22Rv1 (cell line): ENCODE results near the gene ILK.
A peak's percentile ranks its signal among the peaks of the same experiment; 100 is the strongest.

Source experiments
- H3K27ac ChIP-seq: fragments of 450-650 bp; 2 replicates; pipeline ENCODE4 v1.5.1; 2017
- ZFX ChIP-seq: fragments of 450-650 bp; IDR thresholded peaks from 2 replicates; pipeline ENCODE4 v1.6.1; 2017; ENCODE audit warnings: antibody characterized with exemption, borderline replicate concordance
- TF ChIP-seq, protein P1 (sequence below): fragments of 450-650 bp; IDR thresholded peaks from 2 replicates; pipeline ENCODE4 v1.5.1; 2017; ENCODE audit warnings: mild to moderate bottlenecking

Gene ILK

DNA sequence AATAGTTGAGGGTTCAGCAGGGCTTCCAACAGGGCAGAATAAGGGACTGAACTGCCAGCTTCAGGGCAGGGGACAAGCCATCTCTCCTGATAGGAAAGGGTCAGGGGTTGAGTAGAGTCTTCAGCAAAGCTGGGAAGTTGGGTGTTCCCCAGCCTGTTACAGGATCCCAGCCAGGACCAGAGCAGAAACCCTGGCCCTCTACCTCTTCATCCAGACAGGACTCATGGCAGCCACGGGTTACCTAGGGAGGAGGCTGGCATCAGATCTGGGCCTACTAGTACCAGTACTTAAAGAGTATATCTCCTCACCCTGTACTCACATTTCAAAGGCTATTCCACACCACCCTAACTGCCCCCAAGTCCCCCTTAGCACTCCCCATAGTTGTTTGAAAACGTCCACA, 10.9 kb downstream of the ILK start:
- TF ChIP-seq ZFX, result no peak
- TF ChIP-seq, protein P1, sequence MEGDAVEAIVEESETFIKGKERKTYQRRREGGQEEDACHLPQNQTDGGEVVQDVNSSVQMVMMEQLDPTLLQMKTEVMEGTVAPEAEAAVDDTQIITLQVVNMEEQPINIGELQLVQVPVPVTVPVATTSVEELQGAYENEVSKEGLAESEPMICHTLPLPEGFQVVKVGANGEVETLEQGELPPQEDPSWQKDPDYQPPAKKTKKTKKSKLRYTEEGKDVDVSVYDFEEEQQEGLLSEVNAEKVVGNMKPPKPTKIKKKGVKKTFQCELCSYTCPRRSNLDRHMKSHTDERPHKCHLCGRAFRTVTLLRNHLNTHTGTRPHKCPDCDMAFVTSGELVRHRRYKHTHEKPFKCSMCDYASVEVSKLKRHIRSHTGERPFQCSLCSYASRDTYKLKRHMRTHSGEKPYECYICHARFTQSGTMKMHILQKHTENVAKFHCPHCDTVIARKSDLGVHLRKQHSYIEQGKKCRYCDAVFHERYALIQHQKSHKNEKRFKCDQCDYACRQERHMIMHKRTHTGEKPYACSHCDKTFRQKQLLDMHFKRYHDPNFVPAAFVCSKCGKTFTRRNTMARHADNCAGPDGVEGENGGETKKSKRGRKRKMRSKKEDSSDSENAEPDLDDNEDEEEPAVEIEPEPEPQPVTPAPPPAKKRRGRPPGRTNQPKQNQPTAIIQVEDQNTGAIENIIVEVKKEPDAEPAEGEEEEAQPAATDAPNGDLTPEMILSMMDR, result no peak
- no peak overlapping the region for H3K27ac ChIP-seq

DNA sequence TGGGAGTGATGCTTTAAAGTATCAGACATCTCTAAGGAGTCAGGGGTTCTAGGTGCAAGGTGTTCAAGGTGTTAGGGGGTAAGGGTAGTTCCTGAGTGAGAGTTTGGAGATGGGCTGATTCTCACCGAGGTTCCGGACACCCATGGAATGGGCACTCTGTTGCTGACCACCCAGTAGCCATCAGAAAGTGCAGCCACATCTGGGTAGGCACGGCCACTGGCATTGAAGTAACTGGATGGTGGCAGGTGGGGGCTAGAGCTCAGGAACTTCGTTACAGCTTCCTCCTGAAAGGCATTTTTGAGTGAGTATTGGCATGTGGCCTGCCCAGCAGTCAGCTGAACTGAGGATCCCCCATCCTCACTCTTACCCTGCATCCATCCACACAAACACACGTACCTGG, 11.5 kb downstream of the ILK start:
- no peak overlapping the region for H3K27ac ChIP-seq
- TF ChIP-seq, protein P1, result no peak
- TF ChIP-seq ZFX, result no peak

DNA sequence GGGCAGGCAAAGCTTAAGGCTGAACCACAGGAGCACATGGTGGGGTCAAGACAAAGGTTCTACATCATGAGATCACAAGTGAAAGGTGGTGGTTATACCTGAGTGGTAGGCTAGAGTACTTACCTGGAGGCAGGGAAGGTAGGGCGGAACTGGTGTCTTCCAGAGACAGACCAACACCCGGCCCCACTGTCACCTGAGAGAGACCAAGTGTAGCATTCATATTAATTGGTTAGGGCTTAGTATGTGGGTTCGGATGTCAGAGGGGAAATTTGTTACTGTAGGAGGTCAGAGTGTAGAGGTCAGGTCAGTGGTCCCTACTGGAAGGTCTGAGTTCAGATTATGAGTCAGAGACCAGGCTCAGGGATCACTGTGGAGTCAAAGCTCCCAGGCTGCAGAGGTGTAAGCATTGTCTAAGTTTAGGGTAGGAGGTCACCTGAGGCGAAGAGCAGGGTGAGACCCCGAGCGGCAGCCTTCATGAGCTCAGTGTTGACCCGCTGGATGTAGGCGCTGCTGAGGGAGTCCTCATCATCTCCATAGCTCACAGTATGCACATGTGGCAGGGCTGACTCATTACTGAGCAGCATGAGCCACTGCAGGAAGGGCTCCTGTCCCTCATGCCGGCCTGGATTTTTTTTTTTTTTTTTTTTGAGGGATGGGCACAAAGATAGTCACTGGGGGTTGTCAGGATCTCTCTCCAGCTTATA, 12.5 kb downstream of the ILK start:
- TF ChIP-seq, protein P1, result no peak
- TF ChIP-seq ZFX, result no peak
- no peak overlapping the region for H3K27ac ChIP-seq

DNA sequence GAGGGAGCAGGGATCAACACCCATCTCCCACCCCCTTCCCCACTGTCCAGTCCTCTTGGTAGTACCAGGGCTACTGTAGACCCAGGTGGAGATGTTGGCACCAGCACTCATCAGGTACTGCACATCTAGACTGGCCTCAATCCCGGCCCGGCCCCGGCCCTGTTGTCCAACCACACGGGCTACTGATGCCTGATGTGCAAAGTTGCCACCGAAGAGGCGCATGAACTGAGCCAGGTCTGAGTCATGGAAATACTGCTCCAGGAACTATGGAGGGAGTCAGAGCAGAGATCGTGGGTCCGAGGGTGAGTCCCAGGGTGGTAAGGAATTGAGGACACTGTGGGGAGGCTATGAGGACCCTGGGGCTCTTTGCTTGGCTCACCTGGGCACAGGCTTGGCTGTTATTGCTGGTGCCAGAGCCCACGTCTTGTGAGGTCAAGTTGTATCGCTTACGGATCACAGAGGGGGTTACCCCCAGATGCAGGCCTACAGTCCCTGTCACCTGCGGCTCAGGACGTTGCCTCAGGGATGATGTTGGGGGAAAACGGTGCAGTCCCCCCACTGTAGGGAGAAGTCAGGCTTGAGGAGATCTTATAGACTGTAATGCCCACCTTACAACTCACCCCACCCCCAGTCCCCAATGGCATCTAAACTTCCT, 13.1 kb downstream of the ILK start:
- TF ChIP-seq ZFX, result no peak
- TF ChIP-seq, protein P1, result no peak
- no peak overlapping the region for H3K27ac ChIP-seq

DNA sequence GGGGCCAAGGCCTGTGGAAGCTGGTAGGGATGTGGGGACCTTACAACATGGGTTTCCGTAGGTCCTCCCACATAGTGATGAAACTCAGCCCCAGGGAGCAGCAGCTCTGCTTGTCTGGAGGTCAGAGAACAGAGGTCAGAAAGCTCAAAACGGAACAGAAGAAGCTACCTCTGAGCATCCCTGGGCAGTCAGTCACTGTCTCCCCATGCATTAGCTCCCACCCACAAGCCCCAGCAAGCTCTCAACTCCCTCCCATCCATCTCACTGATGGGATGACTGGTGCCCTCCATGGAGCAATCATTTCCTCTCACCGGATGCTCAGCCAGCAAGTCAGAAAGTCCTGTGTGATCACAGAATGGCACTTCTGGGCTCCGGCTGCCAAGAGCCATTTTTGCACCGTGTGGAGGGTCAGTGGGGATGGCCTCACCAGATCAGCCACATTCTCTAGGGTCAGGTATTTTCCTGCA, 13.8 kb downstream of the ILK start:
- H3K27ac ChIP-seq, result no peak overlapping the region
- TF ChIP-seq, protein P1, result no peak
- TF ChIP-seq ZFX, result no peak

DNA sequence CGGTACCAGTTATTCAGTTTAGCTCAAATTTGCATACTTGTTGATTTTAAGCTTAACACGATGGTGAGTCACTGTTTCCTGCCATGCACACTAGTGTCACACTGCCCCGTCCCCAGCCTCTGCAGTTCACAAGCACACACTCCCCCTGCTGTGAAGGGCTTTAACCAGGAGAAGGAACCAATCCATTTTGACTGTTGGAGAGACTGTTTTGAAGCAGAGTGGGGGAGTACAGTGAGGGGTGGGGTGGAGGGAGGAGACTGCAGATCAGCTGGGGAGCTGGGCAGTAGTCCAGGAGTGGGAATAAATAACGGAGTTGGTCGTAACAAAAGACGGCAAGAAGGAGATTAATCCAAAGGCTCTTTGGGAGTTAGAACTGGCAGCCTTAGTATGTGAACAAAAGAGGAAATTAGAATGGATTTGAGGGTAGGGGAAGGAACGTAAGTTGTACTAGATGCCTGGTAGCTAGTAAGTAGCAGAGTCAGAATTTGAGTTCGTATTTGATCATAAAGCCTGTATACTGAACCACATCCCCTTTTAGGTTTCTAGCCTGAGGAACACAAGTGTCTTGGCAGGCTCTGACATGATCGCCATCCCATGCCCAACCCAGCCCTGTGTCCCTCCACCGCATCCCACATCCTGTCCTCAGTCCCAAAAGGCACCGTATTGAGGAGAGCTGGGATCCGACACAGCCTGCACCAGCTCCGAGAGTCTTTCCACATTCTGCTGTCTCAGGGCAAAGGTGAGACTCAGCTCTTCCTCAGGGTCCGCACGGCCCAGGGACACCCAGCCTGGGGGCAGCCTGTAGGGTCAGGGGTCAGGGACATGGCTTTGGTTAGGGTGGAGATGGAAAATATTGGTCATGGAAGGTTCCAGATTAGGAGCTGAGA, 14.8 kb downstream of the ILK start:
- TF ChIP-seq ZFX, result no peak
- TF ChIP-seq, protein P1, result no peak
- peak overlapping the region; percentile 22; the same call in 1 of the 2 replicates for H3K27ac ChIP-seq
